GM12878 (cell line): Measurements from ENCODE around the gene CNOT10.

Source experiments
- CBX3 ChIP-seq: fragments of 200-600 bp; sonication (generic); IDR thresholded peaks from 2 replicates; pipeline ENCODE4 v1.6.1; 2016; ENCODE audit warnings: low read depth, borderline replicate concordance
- CTCF ChIP-seq, 3 experiments: IDR thresholded peaks in 2 of 3; conservative IDR thresholded peaks in 1 of 3; 2 replicates each; pipeline ENCODE4 v1.5.1; 2011; ENCODE audit warnings: low read depth in 3 of 3, low read length in 3 of 3, mild to moderate bottlenecking in 3 of 3, control low read depth in 2 of 3, moderate library complexity in 2 of 3, inconsistent platforms in 1 of 3, mixed read lengths in 1 of 3; ENCODE audit not compliant: control insufficient read depth in 2 of 3, insufficient read depth in 1 of 3; ENCODE audit errors: extremely low read depth in 1 of 3
- FOS ChIP-seq: IDR thresholded peaks from 3 replicates; pipeline ENCODE4 v1.6.1; 2011; ENCODE audit warnings: borderline replicate concordance; ENCODE audit not compliant: insufficient read length; ENCODE audit errors: extremely low read depth
- JUND ChIP-seq: IDR thresholded peaks from 2 replicates; pipeline ENCODE4 v1.6.1; 2012; ENCODE audit warnings: low read depth, mild to moderate bottlenecking, low read length, improper control_type of control experiment, moderate library complexity
- NFIC ChIP-seq: IDR thresholded peaks from 2 replicates; pipeline ENCODE4 v1.6.1; 2012; ENCODE audit warnings: low read depth, mild to moderate bottlenecking, inconsistent platforms, low read length, moderate library complexity
- PAX8 ChIP-seq: fragments of 450-650 bp; IDR thresholded peaks from 2 replicates; pipeline ENCODE4 v1.6.1; 2017; ENCODE audit warnings: mild to moderate bottlenecking, moderate library complexity
- PKNOX1 ChIP-seq: fragments of 450-650 bp; IDR thresholded peaks from 2 replicates; pipeline ENCODE4 v1.6.1; 2016; ENCODE audit warnings: mild to moderate bottlenecking
- POLR2A ChIP-seq: IDR thresholded peaks from 2 replicates; pipeline ENCODE4 v1.6.1; 2011; ENCODE audit warnings: low read depth, mild to moderate bottlenecking, low read length
- POLR2AphosphoS5 ChIP-seq: IDR thresholded peaks from 2 replicates; pipeline ENCODE4 v1.6.1; 2011; ENCODE audit warnings: mild to moderate bottlenecking, low read length, inconsistent platforms
- RAD21 ChIP-seq: IDR thresholded peaks from 2 replicates; pipeline ENCODE4 v1.6.1; 2011; ENCODE audit warnings: mild to moderate bottlenecking, low read depth, low read length, moderate library complexity; ENCODE audit not compliant: insufficient read depth
- RBBP5 ChIP-seq: fragments of 200-600 bp; sonication (generic); conservative IDR thresholded peaks from 2 replicates; pipeline ENCODE4 v1.6.1; 2016
- REST ChIP-seq: IDR thresholded peaks from 2 replicates; pipeline ENCODE4 v1.6.1; 2012; ENCODE audit warnings: mild to moderate bottlenecking, low read depth, low read length
- SRF ChIP-seq, 2 experiments: IDR thresholded peaks; 2 replicates each; pipeline ENCODE4 v1.6.1; 2011; ENCODE audit warnings: low read depth in 2 of 2, low read length in 2 of 2, mild to moderate bottlenecking in 1 of 2, moderate library complexity in 1 of 2

- TF ChIP-seq PKNOX1, result no peak
- no peak for TF ChIP-seq JUND
- TF ChIP-seq POLR2AphosphoS5, result no peak
- TF ChIP-seq SRF (IDR thresholded peaks at IDR 0.05; ENCODE audit: low read depth in 2 of 2, low read length in 2 of 2), result no peak
- TF ChIP-seq RBBP5, result no peak
- no peak for TF ChIP-seq CTCF (IDR thresholded peaks at IDR 0.05 in 2 of 3, conservative IDR thresholded peaks at IDR 0.05 in 1 of 3; ENCODE audit: control insufficient read depth in 2 of 3, extremely low read depth in 1 of 3, insufficient read depth in 1 of 3, low read depth in 3 of 3, low read length in 3 of 3)
- no peak for TF ChIP-seq NFIC
- TF ChIP-seq FOS, result no peak
- TF ChIP-seq RAD21, result no peak
- TF ChIP-seq POLR2A, result no peak
- TF ChIP-seq CBX3, result no peak
- no peak for TF ChIP-seq PAX8
- no peak for TF ChIP-seq REST
Measured at GRCh38 chr3:32822609-32823498, 137.9 kb downstream of the CNOT10 start.
